ENCODE results near the gene SCG5. TPM values are rescaled to one million over a fixed set of nuclear protein-coding genes. Genes with fewer than 3 reads are reported as not detected.

The SCG5 gene
- total RNA-seq, 4 donors from 2014 or later = not detected

GRCh38 chr15:32722136-32722535 lies 80.6 kb downstream of the SCG5 start:
- TF ChIP-seq POLR2AphosphoS5 (IDR thresholded peaks at IDR 0.05) (no peak), POLR2A (IDR thresholded peaks at IDR 0.05) (no peak), CTCF (IDR thresholded peaks at IDR 0.05) (no peak), EP300 (IDR thresholded peaks at IDR 0.05) (no peak)
- Histone ChIP-seq H3K4me3 (no peak overlapping the region), H3K36me3 (no peaks in the 10 kb centered on the region), H3K27ac (no peak overlapping the region), H3K4me1 (peaks cover 24% of the 10 kb centered on the region), H3K27me3 (peaks cover 36% of the 10 kb centered on the region), H3K9me3 (no peaks in the 10 kb centered on the region)
- DNase-seq (ENCODE audit: low spot score in 2 of 2) = no peak

GRCh38 chr15:32723171-32723948 lies 81.8 kb downstream of the SCG5 start:
- peaks cover 24% of the 10 kb centered on the region for H3K27me3 ChIP-seq
- WGBS = 82% methylated on average over 2 of the region's 2 CpGs
- H3K27ac ChIP-seq = no peak overlapping the region
- no peaks in the 10 kb centered on the region for H3K9me3 ChIP-seq
- no peak overlapping the region for H3K4me3 ChIP-seq
- TF ChIP-seq POLR2A (IDR thresholded peaks at IDR 0.05) (no peak), POLR2AphosphoS5 (IDR thresholded peaks at IDR 0.05) (no peak)
- no peaks in the 10 kb centered on the region for H3K36me3 ChIP-seq
- DNase-seq (ENCODE audit: low spot score in 2 of 2) = no peak
- H3K4me1 ChIP-seq = peaks cover 12% of the 10 kb centered on the region

- no peak overlapping the region for H3K4me3 ChIP-seq
- H3K27me3 ChIP-seq = no peaks in the 10 kb centered on the region
- DNase-seq (ENCODE audit: low spot score in 2 of 2) = no peak
- TF ChIP-seq POLR2AphosphoS5 (IDR thresholded peaks at IDR 0.05) = no peak
- no peak for TF ChIP-seq CTCF (IDR thresholded peaks at IDR 0.05)
- no peak for TF ChIP-seq EP300 (IDR thresholded peaks at IDR 0.05)
- no peak for TF ChIP-seq POLR2A (IDR thresholded peaks at IDR 0.05)
- H3K9me3 ChIP-seq = no peaks in the 10 kb centered on the region
- WGBS = 81% methylated on average over 10 of the region's 10 CpGs
- H3K36me3 ChIP-seq = no peaks in the 10 kb centered on the region
- H3K27ac ChIP-seq = no peak overlapping the region
- H3K4me1 ChIP-seq = no peaks in the 10 kb centered on the region
These were observed 88.3 kb downstream of the SCG5 start for GRCh38 chr15:32729700-32730395.

- Histone ChIP-seq H3K36me3 (no peaks in the 10 kb centered on the region), H3K27ac (no peak overlapping the region), H3K9me3 (no peaks in the 10 kb centered on the region), H3K27me3 (no peaks in the 10 kb centered on the region), H3K4me1 (no peaks in the 10 kb centered on the region), H3K4me3 (no peak overlapping the region)
- WGBS = 54% methylated on average over 24 of the region's 27 CpGs
- no peak for DNase-seq (ENCODE audit: low spot score in 2 of 2)
- TF ChIP-seq EP300 (IDR thresholded peaks at IDR 0.05) (no peak), CTCF (IDR thresholded peaks at IDR 0.05) (no peak), POLR2AphosphoS5 (IDR thresholded peaks at IDR 0.05) (no peak)
These were observed 89.5 kb downstream of the SCG5 start for GRCh38 chr15:32730677-32731654.

- Histone ChIP-seq H3K9me3 (no peaks in the 10 kb centered on the region), H3K27ac (no peak overlapping the region), H3K27me3 (no peaks in the 10 kb centered on the region), H3K4me1 (no peaks in the 10 kb centered on the region), H3K4me3 (no peak overlapping the region), H3K36me3 (no peaks in the 10 kb centered on the region)
- DNase-seq (ENCODE audit: low spot score in 2 of 2) = no peak
- TF ChIP-seq CTCF (IDR thresholded peaks at IDR 0.05) (no peak), EP300 (IDR thresholded peaks at IDR 0.05) (no peak), POLR2A (IDR thresholded peaks at IDR 0.05) (no peak), POLR2AphosphoS5 (IDR thresholded peaks at IDR 0.05) (no peak)
- 79% methylated on average over 6 of the region's 6 CpGs for WGBS
These were observed 91.2 kb downstream of the SCG5 start for GRCh38 chr15:32732574-32733157.

All from suprapubic skin (tissue), 4 donors.